NCI-H446 (cell line): Measurements from ENCODE around the gene SLC15A4.

Source experiments
- DNase-seq, 2 experiments: peaks; one replicate each; lab custom pipeline; 2025; lab: John Stamatoyannopoulos, UW

The SLC15A4 gene

GRCh38 chr12:128794661-128795529, 28.9 kb downstream of the SLC15A4 start:
- DNase-seq, result no peak

- no peak for DNase-seq
Measured at GRCh38 chr12:128793701-128794100, 30.1 kb downstream of the SLC15A4 start.

GRCh38 chr12:128792881-128793280, 30.9 kb downstream of the SLC15A4 start:
- no peak for DNase-seq

- no peak for DNase-seq
Measured at GRCh38 chr12:128792398-128792797, 31.4 kb downstream of the SLC15A4 start.

- no peak for DNase-seq
Measured at GRCh38 chr12:128791395-128792322, 32.1 kb downstream of the SLC15A4 start.

GRCh38 chr12:128790653-128791373, 32.9 kb downstream of the SLC15A4 start:
- no peak for DNase-seq

GRCh38 chr12:128790221-128790620, 33.5 kb downstream of the SLC15A4 start:
- no peak for DNase-seq

- no peak for DNase-seq
Measured at GRCh38 chr12:128789356-128789929, 34.3 kb downstream of the SLC15A4 start.

GRCh38 chr12:128787827-128788226, 35.9 kb downstream of the SLC15A4 start:
- DNase-seq, result no peak

- DNase-seq, result no peak
Measured at GRCh38 chr12:128786741-128787391, 36.9 kb downstream of the SLC15A4 start.

- no peak for DNase-seq
Measured at GRCh38 chr12:128784030-128784760, 39.6 kb downstream of the SLC15A4 start.

GRCh38 chr12:128783129-128783574, 40.6 kb downstream of the SLC15A4 start:
- DNase-seq, result no peak

- no peak for DNase-seq
Measured at GRCh38 chr12:128779901-128780300, 43.9 kb downstream of the SLC15A4 start.

GRCh38 chr12:128772249-128772648, 51.5 kb downstream of the SLC15A4 start:
- DNase-seq, result no peak

GRCh38 chr12:128771681-128772080, 52.1 kb downstream of the SLC15A4 start:
- DNase-seq, result no peak

GRCh38 chr12:128767518-128767917, 56.2 kb downstream of the SLC15A4 start:
- DNase-seq, result no peak

- no peak for DNase-seq
Measured at GRCh38 chr12:128766738-128767501, 56.8 kb downstream of the SLC15A4 start.

- DNase-seq, result no peak
Measured at GRCh38 chr12:128763395-128763794, 60.4 kb downstream of the SLC15A4 start.

GRCh38 chr12:128761379-128761790, 62.4 kb downstream of the SLC15A4 start:
- no peak for DNase-seq

- no peak for DNase-seq
Measured at GRCh38 chr12:128755566-128755965, 68.2 kb downstream of the SLC15A4 start.
